RWPE2 (cell line): ENCODE results near the gene GOT2.
"Not testable (repeated sequence)": the region's sequence is repeated elsewhere in the genome, so short reads cannot be mapped to it uniquely, and the experiment has no call there.

Experiments used
- ATAC-seq: fragments of 200-7000 bp; cut with Tn5 transposase; 3 replicates; pipeline ENCODE4 v1.9.1; 2021; ENCODE audit warnings: low read depth
- DNase-seq: peaks from one replicate; pipeline ENCODE4 v3.0.0-alpha.2; 2020; ENCODE audit warnings: low spot score
- H3K27ac ChIP-seq: fragments of 450-650 bp; 2 replicates; pipeline ENCODE4 v1.5.1; 2017; ENCODE audit warnings: mild to moderate bottlenecking; ENCODE audit not compliant: poor library complexity, severe bottlenecking
- H3K27me3 ChIP-seq: fragments of 250-450 bp; sonication (Bioruptor Pico); 2 replicates; pipeline ENCODE4 v1.5.1; 2021; ENCODE audit warnings: mild to moderate bottlenecking, moderate library complexity; ENCODE audit not compliant: insufficient read depth, poor library complexity, severe bottlenecking
- H3K36me3 ChIP-seq: fragments of 250-450 bp; sonication (Bioruptor Pico); 2 replicates; pipeline ENCODE4 v1.5.1; 2020; ENCODE audit warnings: low read depth, mild to moderate bottlenecking, moderate library complexity
- H3K4me1 ChIP-seq: fragments of 250-450 bp; sonication (Bioruptor Pico); 2 replicates; pipeline ENCODE4 v1.5.1; 2021; ENCODE audit warnings: mild to moderate bottlenecking, moderate library complexity; ENCODE audit not compliant: insufficient read depth, poor library complexity, severe bottlenecking
- H3K4me3 ChIP-seq: fragments of 250-450 bp; sonication (Bioruptor Pico); 2 replicates; pipeline ENCODE4 v1.5.1; 2021; ENCODE audit warnings: mild to moderate bottlenecking, moderate library complexity; ENCODE audit not compliant: severe bottlenecking
- H3K9me3 ChIP-seq: fragments of 250-450 bp; sonication (Bioruptor Pico); 2 replicates; pipeline ENCODE4 v1.5.1; 2021; ENCODE audit warnings: mild to moderate bottlenecking, moderate library complexity; ENCODE audit not compliant: severe bottlenecking
- TF ChIP-seq, protein P1 (sequence below): fragments of 450-650 bp; IDR thresholded peaks from one replicate; pipeline ENCODE4 v1.5.1; 2017; ENCODE audit warnings: mild to moderate bottlenecking, moderate library complexity; ENCODE audit not compliant: poor library complexity, severe bottlenecking

GOT2 gene

DNA sequence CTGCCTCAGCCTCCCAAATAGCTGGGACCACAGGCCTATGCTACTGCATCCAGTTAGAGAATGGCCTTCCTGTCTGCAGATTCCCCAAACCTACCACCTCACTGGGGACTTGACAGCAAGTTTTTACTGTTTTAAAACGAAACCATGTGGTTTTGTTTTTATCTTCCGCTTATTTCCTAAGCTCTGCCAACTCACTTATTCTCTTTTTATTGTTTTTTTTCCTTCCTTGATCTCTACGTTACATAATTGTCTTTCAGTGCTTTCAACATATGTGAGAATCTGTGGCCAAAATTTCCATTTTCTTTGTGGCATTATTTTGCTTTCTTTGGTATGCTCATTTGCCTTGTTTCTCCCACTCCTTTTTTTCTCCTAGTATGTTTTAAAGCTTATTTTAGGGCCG, 35.0 kb downstream of the GOT2 start:
- DNase-seq (no peak), ATAC-seq (no peak)
- H3K9me3 ChIP-seq = no peaks in the 10 kb centered on the region
- H3K4me1 ChIP-seq = no peaks in the 10 kb centered on the region
- no peak overlapping the region for H3K27ac ChIP-seq
- H3K36me3 ChIP-seq = no peaks in the 10 kb centered on the region
- TF ChIP-seq, protein P1, sequence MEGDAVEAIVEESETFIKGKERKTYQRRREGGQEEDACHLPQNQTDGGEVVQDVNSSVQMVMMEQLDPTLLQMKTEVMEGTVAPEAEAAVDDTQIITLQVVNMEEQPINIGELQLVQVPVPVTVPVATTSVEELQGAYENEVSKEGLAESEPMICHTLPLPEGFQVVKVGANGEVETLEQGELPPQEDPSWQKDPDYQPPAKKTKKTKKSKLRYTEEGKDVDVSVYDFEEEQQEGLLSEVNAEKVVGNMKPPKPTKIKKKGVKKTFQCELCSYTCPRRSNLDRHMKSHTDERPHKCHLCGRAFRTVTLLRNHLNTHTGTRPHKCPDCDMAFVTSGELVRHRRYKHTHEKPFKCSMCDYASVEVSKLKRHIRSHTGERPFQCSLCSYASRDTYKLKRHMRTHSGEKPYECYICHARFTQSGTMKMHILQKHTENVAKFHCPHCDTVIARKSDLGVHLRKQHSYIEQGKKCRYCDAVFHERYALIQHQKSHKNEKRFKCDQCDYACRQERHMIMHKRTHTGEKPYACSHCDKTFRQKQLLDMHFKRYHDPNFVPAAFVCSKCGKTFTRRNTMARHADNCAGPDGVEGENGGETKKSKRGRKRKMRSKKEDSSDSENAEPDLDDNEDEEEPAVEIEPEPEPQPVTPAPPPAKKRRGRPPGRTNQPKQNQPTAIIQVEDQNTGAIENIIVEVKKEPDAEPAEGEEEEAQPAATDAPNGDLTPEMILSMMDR = no peak
- no peak overlapping the region for H3K4me3 ChIP-seq
- no peaks in the 10 kb centered on the region for H3K27me3 ChIP-seq

DNA sequence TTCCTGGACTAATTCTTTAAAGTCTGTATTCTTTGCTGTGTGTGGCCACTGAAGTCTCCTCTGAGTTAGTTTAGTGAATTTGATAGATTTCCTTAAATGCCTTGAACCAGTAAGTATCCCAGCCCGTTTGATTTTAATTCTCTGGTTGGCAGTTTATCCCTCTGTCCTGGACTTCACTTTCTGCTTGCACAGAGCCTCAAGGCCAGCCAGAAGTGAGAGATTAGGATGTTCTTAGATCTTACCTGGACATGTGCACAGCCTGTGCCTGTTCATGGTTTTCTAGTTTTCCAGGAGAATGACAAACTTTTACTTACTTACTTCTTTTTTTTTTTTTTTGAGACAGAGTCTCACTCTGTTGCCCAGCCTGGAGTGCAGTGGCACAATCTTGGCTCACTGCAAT, 38.7 kb downstream of the GOT2 start:
- Histone ChIP-seq H3K4me3 (no peak overlapping the region), H3K9me3 (no peaks in the 10 kb centered on the region), H3K36me3 (no peaks in the 10 kb centered on the region), H3K27ac (no peak overlapping the region), H3K27me3 (no peaks in the 10 kb centered on the region), H3K4me1 (no peaks in the 10 kb centered on the region)
- no peak for DNase-seq
- ATAC-seq = no peak
- TF ChIP-seq, protein P1 = no peak

DNA sequence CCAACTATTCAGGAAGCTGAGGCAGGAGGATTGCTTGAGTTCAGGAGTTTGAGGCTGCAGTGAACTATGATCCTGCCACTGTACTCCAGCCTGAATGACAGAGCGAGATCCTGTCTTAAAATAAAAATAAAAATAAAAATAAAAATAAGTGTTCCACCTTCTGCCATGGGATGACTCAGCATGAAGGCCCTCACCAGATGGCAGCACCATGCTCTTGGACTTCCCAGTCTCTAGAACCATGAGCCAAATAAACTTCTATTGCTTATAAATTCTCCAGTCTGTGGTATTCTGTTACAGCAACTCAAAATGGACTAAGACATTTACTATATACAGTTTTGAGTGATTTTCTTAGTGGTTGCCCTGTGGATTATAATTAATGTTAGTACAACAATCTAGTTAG, 41.7 kb downstream of the GOT2 start:
- no peaks in the 10 kb centered on the region for H3K9me3 ChIP-seq
- ATAC-seq = no peak
- H3K4me3 ChIP-seq = no peak overlapping the region

DNA sequence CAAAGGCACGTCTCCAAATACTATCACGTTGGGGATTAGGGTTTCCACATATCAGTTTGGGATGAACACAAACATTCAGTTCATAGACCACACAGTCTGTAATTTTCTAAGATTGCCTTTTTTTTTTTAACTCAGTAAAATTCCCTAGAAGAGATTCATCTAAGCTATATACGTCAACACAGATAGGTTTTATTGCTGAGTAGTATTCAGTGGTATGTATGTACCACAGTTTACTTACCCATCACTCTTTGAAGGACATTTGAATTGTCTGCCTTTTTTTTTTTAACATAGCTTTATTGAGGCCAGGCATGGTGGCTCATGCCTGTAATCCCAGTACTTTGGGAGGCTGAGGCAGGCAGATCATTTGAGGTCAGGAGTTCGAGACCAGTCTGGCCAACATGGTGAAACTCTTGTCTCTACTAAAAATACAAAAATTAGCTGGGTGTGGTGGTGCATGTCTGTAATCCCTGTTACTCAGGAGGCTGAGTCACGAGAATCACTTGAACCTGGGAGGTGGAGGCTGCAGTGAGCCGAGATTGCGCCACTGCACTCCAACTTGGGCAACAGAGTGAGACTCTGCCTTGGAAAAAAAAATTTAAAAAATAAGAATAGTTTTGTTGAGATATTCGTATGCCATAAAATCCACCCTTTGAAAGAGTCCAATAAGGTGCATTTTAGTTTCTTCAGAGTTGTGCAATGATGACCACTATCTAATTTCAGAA, 47.0 kb downstream of the GOT2 start:
- not testable (repeated sequence) for H3K4me3 ChIP-seq, H3K36me3 ChIP-seq, DNase-seq, H3K4me1 ChIP-seq, H3K27me3 ChIP-seq, H3K9me3 ChIP-seq, H3K27ac ChIP-seq
- ATAC-seq = peak; percentile 36; the same call in 2 of the 3 replicates

More for the DNA sequence above, 41.7 kb downstream of the GOT2 start:
- DNase-seq = no peak
- TF ChIP-seq, protein P1 = no peak
- Histone ChIP-seq H3K36me3 (no peaks in the 10 kb centered on the region), H3K27ac (no peak overlapping the region), H3K27me3 (no peaks in the 10 kb centered on the region), H3K4me1 (no peaks in the 10 kb centered on the region)

DNA sequence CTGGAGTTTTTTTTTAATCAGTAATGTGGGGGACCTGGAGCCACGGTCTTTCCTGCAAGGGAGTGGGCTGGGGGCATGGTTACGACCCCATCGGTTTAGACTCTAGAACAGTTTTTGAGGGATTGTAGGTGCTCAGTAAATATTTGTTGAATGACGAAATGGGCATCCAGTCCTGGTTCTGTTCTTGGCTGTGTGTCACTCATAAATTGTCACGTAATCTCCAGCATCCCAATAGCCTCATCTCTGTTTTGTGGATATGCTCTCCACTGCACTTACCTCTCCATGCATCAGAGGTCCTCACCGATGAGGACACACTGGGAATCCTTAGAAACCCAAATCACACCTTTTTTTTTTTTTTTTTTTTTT, 49.0 kb downstream of the GOT2 start:
- ATAC-seq = no peak
- no peaks in the 10 kb centered on the region for H3K36me3 ChIP-seq
- H3K4me3 ChIP-seq = no peak overlapping the region
- no peak overlapping the region for H3K27ac ChIP-seq
- no peaks in the 10 kb centered on the region for H3K4me1 ChIP-seq
- H3K27me3 ChIP-seq = no peaks in the 10 kb centered on the region
- TF ChIP-seq, protein P1 = no peak
- DNase-seq = no peak
- no peaks in the 10 kb centered on the region for H3K9me3 ChIP-seq
